Astrocyte (in vitro differentiated cells and primary cell): ENCODE measurements around the gene RXYLT1.

Source experiments
- CTCF ChIP-seq: IDR thresholded peaks from 2 replicates; pipeline ENCODE4 v1.5.1; 2011; ENCODE audit warnings: low read depth, mild to moderate bottlenecking, inconsistent platforms, low read length, moderate library complexity; ENCODE audit not compliant: insufficient read depth
- EZH2 ChIP-seq: IDR thresholded peaks from 2 replicates; pipeline ENCODE4 v1.6.1; 2012; ENCODE audit warnings: mild to moderate bottlenecking, low read length, inconsistent platforms; ENCODE audit not compliant: insufficient read depth

GRCh38 chr12:63857771-63858670 lies 78.3 kb downstream of the RXYLT1 start:
- TF ChIP-seq CTCF = no peak
- no peak for TF ChIP-seq EZH2
